HG02943 (cell line): ENCODE measurements around the gene TRIM46.
A peak's percentile ranks its signal among the peaks of the same experiment; 100 is the strongest.
"Not testable (repeated sequence)": the region's sequence is repeated elsewhere in the genome, so short reads cannot be mapped to it uniquely, and the experiment has no call there.

Source experiments
- ATAC-seq: cut with Tn5 transposase; IDR thresholded peaks from one replicate; pipeline ENCODE4 v1.9.1; 2021; ENCODE audit warnings: mild to moderate bottlenecking, low read depth, moderate library complexity; ENCODE audit not compliant: unreplicated experiment

The TRIM46 gene

GRCh38 chr1:155184835-155185782 lies 11.5 kb downstream of the TRIM46 start:
- no peak for ATAC-seq

- no peak for ATAC-seq
Measured at GRCh38 chr1:155185783-155186066, 12.1 kb downstream of the TRIM46 start.

GRCh38 chr1:155186067-155186793 lies 12.6 kb downstream of the TRIM46 start:
- ATAC-seq = no peak

- no peak for ATAC-seq
Measured at GRCh38 chr1:155186794-155187455, 13.3 kb downstream of the TRIM46 start.

GRCh38 chr1:155187456-155187891 lies 13.8 kb downstream of the TRIM46 start:
- no peak for ATAC-seq

- no peak for ATAC-seq
Measured at GRCh38 chr1:155188268-155188667, 14.6 kb downstream of the TRIM46 start.

GRCh38 chr1:155189926-155190325 lies 16.3 kb downstream of the TRIM46 start:
- ATAC-seq = not testable (repeated sequence)

GRCh38 chr1:155191904-155192303 lies 18.3 kb downstream of the TRIM46 start:
- no peak for ATAC-seq

- ATAC-seq = no peak
Measured at GRCh38 chr1:155192346-155193274, 19.0 kb downstream of the TRIM46 start.

GRCh38 chr1:155193275-155193990 lies 19.8 kb downstream of the TRIM46 start:
- peak; percentile 60 for ATAC-seq

GRCh38 chr1:155193991-155194240 lies 20.3 kb downstream of the TRIM46 start:
- ATAC-seq = not testable (repeated sequence)

GRCh38 chr1:155195201-155196102 lies 21.8 kb downstream of the TRIM46 start:
- ATAC-seq = no peak

GRCh38 chr1:155196103-155196892 lies 22.6 kb downstream of the TRIM46 start:
- ATAC-seq = no peak

- no peak for ATAC-seq
Measured at GRCh38 chr1:155196893-155197638, 23.4 kb downstream of the TRIM46 start.

- ATAC-seq = no peak
Measured at GRCh38 chr1:155197901-155198546, 24.4 kb downstream of the TRIM46 start.

GRCh38 chr1:155198547-155198906 lies 24.9 kb downstream of the TRIM46 start:
- no peak for ATAC-seq

GRCh38 chr1:155199792-155200191 lies 26.1 kb downstream of the TRIM46 start:
- no peak for ATAC-seq
